ENCODE results near the gene NUP98. TPM values are rescaled to one million over a fixed set of nuclear protein-coding genes. Genes with fewer than 3 reads are reported as not detected.
A peak's percentile ranks its signal among the peaks of the same experiment; 100 is the strongest.

The NUP98 gene
- total RNA-seq, 1 experiment from 2014 or later = 98.4 TPM

DNA sequence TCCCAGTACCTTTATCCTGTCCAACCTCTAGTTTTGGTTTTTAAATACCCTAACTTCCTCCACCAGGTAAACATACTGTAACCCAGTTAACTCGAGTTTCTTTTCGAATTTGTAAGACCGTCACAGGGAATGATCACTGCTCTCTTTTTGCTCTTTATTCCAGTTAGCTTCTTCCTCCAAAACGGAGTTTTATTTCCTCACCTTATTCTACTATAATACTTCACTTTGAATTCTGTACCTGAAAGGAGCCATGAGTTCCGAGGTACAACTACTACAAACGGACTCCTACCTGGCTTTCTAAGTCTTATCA is 1.4 kb downstream of the NUP98 start:
- BruUV-seq (replicated peaks) = no TSS peak
- POLR2A ChIA-PET = no interaction called here
- Histone ChIP-seq H3K27ac (ENCODE audit: low read depth, low read length) (no peak overlapping the region), H3K9me2 (ENCODE audit: insufficient read depth) (no peaks in the 10 kb centered on the region), H2AFZ (ENCODE audit: low read depth, low read length, poor library complexity, severe bottlenecking) (no peak overlapping the region), H3K36me3 (ENCODE audit: control insufficient read depth in 1 of 2, insufficient read depth in 2 of 2, low read length in 2 of 2) (peaks cover 20 to 23% of the 10 kb centered on the region in 2 experiments), H3K79me2 (ENCODE audit: insufficient read depth, low read length) (peaks cover 65% of the 10 kb centered on the region), H3K9ac (ENCODE audit: low read length) (peak overlapping the region; percentile 93), H3K9me3 (ENCODE audit: control insufficient read depth in 1 of 2, insufficient read depth in 1 of 2, low read depth in 1 of 2, low read length in 2 of 2) (no peaks in the 10 kb centered on the region), H3K27me3 (ENCODE audit: insufficient read depth, low read length) (no peaks in the 10 kb centered on the region), H3K4me2 (ENCODE audit: low read length) (peak overlapping the region; percentile 91), H3K4me1 (ENCODE audit: control insufficient read depth in 1 of 2, insufficient read depth in 2 of 2, low read length in 2 of 2) (peaks cover 14 to 28% of the 10 kb centered on the region in 2 experiments), H3K4me3 (replicated peaks in 1 of 2; ENCODE audit: low read depth in 1 of 2, low read length in 2 of 2) (peak overlapping the region; percentile 86 to 100), H4K20me1 (ENCODE audit: insufficient read depth) (peaks cover 18% of the 10 kb centered on the region; the same call in 1 of the 2 replicates)
- DNase-seq (ENCODE audit: low read depth, low spot score) (no peak), ATAC-seq (no peak)
- CTCF ChIA-PET = no interaction called here
- RAD21 ChIA-PET (ENCODE audit: low non-redundant PET in 1 of 2, low total read pairs in 2 of 2, uncharacterized antibody in 2 of 2, unreplicated experiment in 2 of 2) = no interaction called here
- no peak for TF ChIP-seq MAX (IDR thresholded peaks at IDR 0.05)
- intact Hi-C loops (cut with micrococcal nuclease) = no loop called here

- Histone ChIP-seq H3K9ac (ENCODE audit: low read length) (peak overlapping the region; percentile 93; the same call in 1 of the 2 replicates), H3K4me3 (replicated peaks in 1 of 2; ENCODE audit: low read depth in 1 of 2, low read length in 2 of 2) (peak overlapping the region in 1 of 2 experiments; percentile 86; a peak in 2 of 4 replicates), H3K9me3 (ENCODE audit: control insufficient read depth in 1 of 2, insufficient read depth in 1 of 2, low read depth in 1 of 2, low read length in 2 of 2) (no peaks in the 10 kb centered on the region), H3K27ac (ENCODE audit: low read depth, low read length) (no peak overlapping the region), H3K27me3 (ENCODE audit: insufficient read depth, low read length) (no peaks in the 10 kb centered on the region), H4K20me1 (ENCODE audit: insufficient read depth) (peaks cover 21% of the 10 kb centered on the region; the same call in 1 of the 2 replicates), H3K4me1 (ENCODE audit: control insufficient read depth in 1 of 2, insufficient read depth in 2 of 2, low read length in 2 of 2) (peaks cover 14 to 28% of the 10 kb centered on the region in 2 experiments), H3K4me2 (ENCODE audit: low read length) (peak overlapping the region; percentile 91), H3K36me3 (ENCODE audit: control insufficient read depth in 1 of 2, insufficient read depth in 2 of 2, low read length in 2 of 2) (peaks cover 21 to 23% of the 10 kb centered on the region in 2 experiments), H2AFZ (ENCODE audit: low read depth, low read length, poor library complexity, severe bottlenecking) (no peak overlapping the region), H3K9me2 (ENCODE audit: insufficient read depth) (no peaks in the 10 kb centered on the region), H3K79me2 (ENCODE audit: insufficient read depth, low read length) (peaks cover 71% of the 10 kb centered on the region)
- TF ChIP-seq SP1 (IDR thresholded peaks at IDR 0.05; ENCODE audit: low read depth) (no peak), SIN3A (IDR thresholded peaks at IDR 0.05; ENCODE audit: low read depth) (no peak), FOSL1 (IDR thresholded peaks at IDR 0.05; ENCODE audit: low read depth) (no peak), JUND (IDR thresholded peaks at IDR 0.05) (no peak), EGR1 (IDR thresholded peaks at IDR 0.05; ENCODE audit: low read depth) (no peak), POLR2A (IDR thresholded peaks at IDR 0.05; ENCODE audit: borderline replicate concordance, extremely low read depth, insufficient read depth, insufficient read length) (no peak), EZH2phosphoT487 (IDR thresholded peaks at IDR 0.05; ENCODE audit: borderline replicate concordance) (no peak), CTCF (IDR thresholded peaks at IDR 0.05 in 2 of 3, conservative IDR thresholded peaks at IDR 0.05 in 1 of 3; ENCODE audit: borderline replicate concordance in 1 of 3, insufficient read depth in 1 of 3, low read depth in 2 of 3, low read length in 2 of 3) (no peak), ZNF274 (IDR thresholded peaks at IDR 0.05; ENCODE audit: low read depth, low read length) (no peak), CBX3 (IDR thresholded peaks at IDR 0.05; ENCODE audit: low read depth) (no peak), EZH2 (IDR thresholded peaks at IDR 0.05) (no peak), CEBPB (IDR thresholded peaks at IDR 0.05; ENCODE audit: low read depth) (no peak), MAX (IDR thresholded peaks at IDR 0.05) (no peak), SRF (IDR thresholded peaks at IDR 0.05; ENCODE audit: low read depth) (no peak), ELF1 (IDR thresholded peaks at IDR 0.05; ENCODE audit: borderline replicate concordance, low read depth) (no peak), POLR2AphosphoS5 (IDR thresholded peaks at IDR 0.05; ENCODE audit: low read depth, low read length) (no peak), RAD21 (IDR thresholded peaks at IDR 0.05; ENCODE audit: low read depth) (no peak), ZFX (IDR thresholded peaks at IDR 0.05) (no peak)
- ATAC-seq (no peak), DNase-seq (ENCODE audit: low read depth, low spot score) (no peak)
- intact Hi-C loops (cut with micrococcal nuclease) = no loop called here
- ChIA-PET RAD21 (ENCODE audit: low non-redundant PET in 1 of 2, low total read pairs in 2 of 2, uncharacterized antibody in 2 of 2, unreplicated experiment in 2 of 2) (no interaction called here), CTCF (no interaction called here), POLR2A (interaction anchor here (0.6 kb wide), 1 partner anchor 38 kb away, joined by 3 read pairs; no protein-coding TSS in a partner anchor)
- no TSS peak for BruUV-seq (replicated peaks)
Observed at GRCh38 chr11:3795131-3796001, 2.0 kb downstream of the NUP98 start.

Measured in HCT116 (cell line).